ENCODE results near the gene ABHD2. TPM values are rescaled to one million over a fixed set of nuclear protein-coding genes. Genes with fewer than 3 reads are reported as not detected.

Gene ABHD2
- total and polyA plus RNA-seq, 9 donors = 17.0 to 107 (median 89.5) TPM

- Histone ChIP-seq H3K9me3 (no peaks in the 10 kb centered on the region), H3K4me3 (no peak overlapping the region), H3K27ac (no peak overlapping the region), H3K27me3 (no peaks in the 10 kb centered on the region), H3K4me1 (ENCODE audit: insufficient read depth) (peaks cover 13% of the 10 kb centered on the region), H3K36me3 (no peaks in the 10 kb centered on the region)
- DNase-seq = no peak
- no peak for TF ChIP-seq EP300 (IDR thresholded peaks at IDR 0.05)
- TF ChIP-seq, protein P1, sequence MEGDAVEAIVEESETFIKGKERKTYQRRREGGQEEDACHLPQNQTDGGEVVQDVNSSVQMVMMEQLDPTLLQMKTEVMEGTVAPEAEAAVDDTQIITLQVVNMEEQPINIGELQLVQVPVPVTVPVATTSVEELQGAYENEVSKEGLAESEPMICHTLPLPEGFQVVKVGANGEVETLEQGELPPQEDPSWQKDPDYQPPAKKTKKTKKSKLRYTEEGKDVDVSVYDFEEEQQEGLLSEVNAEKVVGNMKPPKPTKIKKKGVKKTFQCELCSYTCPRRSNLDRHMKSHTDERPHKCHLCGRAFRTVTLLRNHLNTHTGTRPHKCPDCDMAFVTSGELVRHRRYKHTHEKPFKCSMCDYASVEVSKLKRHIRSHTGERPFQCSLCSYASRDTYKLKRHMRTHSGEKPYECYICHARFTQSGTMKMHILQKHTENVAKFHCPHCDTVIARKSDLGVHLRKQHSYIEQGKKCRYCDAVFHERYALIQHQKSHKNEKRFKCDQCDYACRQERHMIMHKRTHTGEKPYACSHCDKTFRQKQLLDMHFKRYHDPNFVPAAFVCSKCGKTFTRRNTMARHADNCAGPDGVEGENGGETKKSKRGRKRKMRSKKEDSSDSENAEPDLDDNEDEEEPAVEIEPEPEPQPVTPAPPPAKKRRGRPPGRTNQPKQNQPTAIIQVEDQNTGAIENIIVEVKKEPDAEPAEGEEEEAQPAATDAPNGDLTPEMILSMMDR (IDR thresholded peaks at IDR 0.05) = no peak
- no peak for TF ChIP-seq POLR2A (IDR thresholded peaks at IDR 0.05)
- intact Hi-C loops (cut with DNase I) = no loop called here
- 88 to 95% (median 92%) methylated on average over 12 of the region's 12 CpGs for WGBS, 3 donors
These were observed 48.0 kb downstream of the ABHD2 start for GRCh38 chr15:89136078-89136806.

- DNase-seq = no peak
- WGBS, 3 donors = 59 to 65% (median 59%) methylated on average over 11 of the region's 11 CpGs
- Histone ChIP-seq H3K4me3 (no peak overlapping the region), H3K4me1 (ENCODE audit: insufficient read depth) (peaks cover 17% of the 10 kb centered on the region), H3K36me3 (no peaks in the 10 kb centered on the region), H3K27me3 (no peaks in the 10 kb centered on the region), H3K27ac (no peak overlapping the region), H3K9me3 (no peaks in the 10 kb centered on the region)
- TF ChIP-seq POLR2A (IDR thresholded peaks at IDR 0.05) (no peak), EP300 (IDR thresholded peaks at IDR 0.05) (no peak)
- TF ChIP-seq, protein P1 (IDR thresholded peaks at IDR 0.05) = no peak
- intact Hi-C loops (cut with DNase I) = no loop called here
These were observed 48.8 kb downstream of the ABHD2 start for GRCh38 chr15:89136818-89137772.

DNA sequence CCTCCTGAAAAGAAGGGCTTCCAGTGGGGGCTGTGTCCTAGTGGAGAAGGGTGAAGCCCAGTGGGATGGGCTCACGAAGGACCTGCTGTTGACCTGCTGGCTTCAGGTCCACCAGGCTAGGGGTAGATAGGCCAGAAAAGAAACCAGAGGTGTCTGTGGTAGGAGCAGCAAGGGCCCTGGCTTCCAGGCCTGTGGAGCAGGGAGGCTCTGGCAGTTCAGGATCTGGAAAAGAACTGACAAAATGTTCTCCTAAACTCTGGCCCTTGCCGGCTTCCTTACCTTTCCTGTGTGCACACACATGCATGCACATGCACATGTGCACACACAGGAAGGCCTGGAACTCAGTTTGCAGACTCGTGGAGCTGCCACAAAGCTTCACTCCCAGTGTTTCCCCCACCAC, 49.7 kb downstream of the ABHD2 start:
- Histone ChIP-seq H3K4me3 (no peak overlapping the region), H3K27ac (no peak overlapping the region), H3K4me1 (ENCODE audit: insufficient read depth) (peaks cover 21% of the 10 kb centered on the region), H3K36me3 (no peaks in the 10 kb centered on the region), H3K27me3 (no peaks in the 10 kb centered on the region), H3K9me3 (no peaks in the 10 kb centered on the region)
- no peak for TF ChIP-seq POLR2A (IDR thresholded peaks at IDR 0.05)
- TF ChIP-seq, protein P1 (IDR thresholded peaks at IDR 0.05) = no peak
- TF ChIP-seq EP300 (IDR thresholded peaks at IDR 0.05) = no peak
- intact Hi-C loops (cut with DNase I) = no loop called here
- DNase-seq = no peak
- WGBS, 3 donors = 77 to 84% (median 81%) methylated on average over 3 of the region's 3 CpGs

- DNase-seq = no peak
- Histone ChIP-seq H3K4me3 (no peak overlapping the region), H3K36me3 (no peaks in the 10 kb centered on the region), H3K9me3 (no peaks in the 10 kb centered on the region), H3K27me3 (no peaks in the 10 kb centered on the region), H3K27ac (no peak overlapping the region), H3K4me1 (ENCODE audit: insufficient read depth) (peaks cover 23% of the 10 kb centered on the region)
- TF ChIP-seq EP300 (IDR thresholded peaks at IDR 0.05) (no peak), POLR2A (IDR thresholded peaks at IDR 0.05) (no peak)
- TF ChIP-seq, protein P1 (IDR thresholded peaks at IDR 0.05) = no peak
- 87 to 90% (median 87%) methylated on average over 10 of the region's 10 CpGs for WGBS, 3 donors
- intact Hi-C loops (cut with DNase I) = no loop called here
These were observed 50.9 kb downstream of the ABHD2 start for GRCh38 chr15:89138999-89139612.

All from ovary (tissue), 9 donors.